GM23338 (cell line): Measurements from ENCODE around the gene TRAF3IP3. TPM values are rescaled to one million over a fixed set of nuclear protein-coding genes. Genes with fewer than 3 reads are reported as not detected.

Source experiments
- ATAC-seq: fragments of 200-7000 bp; cut with Tn5 transposase; 3 replicates; pipeline ENCODE4 v1.9.1; 2020
- DNase-seq: peaks from one replicate; pipeline ENCODE4 v3.0.0-alpha.2; 2015; ENCODE audit warnings: low spot score
- H2AFZ ChIP-seq: fragments of 200-600 bp; sonication (generic); 2 replicates; pipeline ENCODE4 v1.8.0; 2016; ENCODE audit warnings: antibody characterized with exemption, mild to moderate bottlenecking, moderate library complexity
- H3F3A ChIP-seq: fragments of 200-600 bp; sonication (generic); replicated peaks from 2 replicates; pipeline ENCODE4 v1.8.0; 2017; ENCODE audit warnings: antibody characterized with exemption, mixed run types, low read depth
- H3K27ac ChIP-seq: fragments of 200-600 bp; sonication (generic); 2 replicates; pipeline ENCODE4 v1.6.1; 2016; ENCODE audit warnings: low read depth
- H3K27me3 ChIP-seq: fragments of 200-600 bp; sonication (generic); 2 replicates; pipeline ENCODE4 v1.8.0; 2016; ENCODE audit warnings: mild to moderate bottlenecking, mixed run types, moderate library complexity; ENCODE audit not compliant: insufficient read depth
- H3K36me3 ChIP-seq: fragments of 200-600 bp; sonication (generic); 2 replicates; pipeline ENCODE4 v1.8.0; 2016; ENCODE audit warnings: mild to moderate bottlenecking; ENCODE audit not compliant: insufficient read depth
- H3K4me1 ChIP-seq: fragments of 200-600 bp; sonication (generic); 2 replicates; pipeline ENCODE4 v1.8.0; 2016; ENCODE audit warnings: mild to moderate bottlenecking, moderate library complexity; ENCODE audit not compliant: insufficient read depth
- H3K4me2 ChIP-seq: fragments of 200-600 bp; sonication (generic); 2 replicates; pipeline ENCODE4 v1.7.1; 2017; ENCODE audit warnings: mixed run types
- H3K4me3 ChIP-seq: fragments of 200-600 bp; sonication (generic); 2 replicates; pipeline ENCODE4 v1.6.1; 2016; ENCODE audit warnings: mixed run types
- H3K79me2 ChIP-seq: fragments of 200-600 bp; sonication (generic); replicated peaks from 2 replicates; pipeline ENCODE4 v1.8.0; 2017; ENCODE audit warnings: mild to moderate bottlenecking; ENCODE audit not compliant: insufficient read depth
- H3K9me2 ChIP-seq: fragments of 200-600 bp; sonication (generic); 2 replicates; pipeline ENCODE4 v1.8.0; 2017; ENCODE audit not compliant: insufficient read depth
- H4K20me1 ChIP-seq: fragments of 200-600 bp; sonication (generic); replicated peaks from 2 replicates; pipeline ENCODE4 v1.8.0; 2017; ENCODE audit warnings: mild to moderate bottlenecking; ENCODE audit not compliant: insufficient read depth
- H3K27ac Mint-ChIP-seq: 2 replicates; pipeline ENCODE4 v1.8.0; 2020; ENCODE audit warnings: inconsistent platforms, mild to moderate bottlenecking, moderate library complexity, mixed read lengths
- H3K27me3 Mint-ChIP-seq: 3 replicates; pipeline ENCODE4 v1.8.0; 2022; ENCODE audit warnings: low read depth, mild to moderate bottlenecking, moderate library complexity, mixed read lengths, inconsistent platforms; ENCODE audit not compliant: insufficient read depth, poor library complexity
- H3K36me3 Mint-ChIP-seq: 3 replicates; pipeline ENCODE4 v1.8.0; 2021; ENCODE audit warnings: low read depth, mild to moderate bottlenecking, inconsistent platforms, moderate library complexity, mixed read lengths
- H3K4me1 Mint-ChIP-seq: 3 replicates; pipeline ENCODE4 v1.8.0; 2020; ENCODE audit warnings: mild to moderate bottlenecking, inconsistent platforms, mixed read lengths
- H3K4me3 Mint-ChIP-seq: 3 replicates; pipeline ENCODE4 v1.8.0; 2021; ENCODE audit warnings: moderate library complexity, mild to moderate bottlenecking, inconsistent platforms, mixed read lengths
- H3K9me3 Mint-ChIP-seq: 3 replicates; pipeline ENCODE4 v1.8.0; 2020; ENCODE audit warnings: moderate library complexity, mild to moderate bottlenecking, inconsistent platforms, mixed read lengths
- CREB1 ChIP-seq: fragments of 250-450 bp; sonication (Bioruptor Pico); IDR thresholded peaks from 2 replicates; pipeline ENCODE4 v1.5.0; 2020; ENCODE audit warnings: low read depth, mild to moderate bottlenecking, moderate library complexity
- ETS1 ChIP-seq: IDR thresholded peaks from 2 replicates; pipeline ENCODE4 v1.6.1; 2016; ENCODE audit warnings: antibody characterized with exemption
- EZH2 ChIP-seq: fragments of 200-600 bp; sonication (generic); IDR thresholded peaks from one replicate; pipeline ENCODE4 v1.8.0; 2017; ENCODE audit warnings: antibody characterized with exemption, mild to moderate bottlenecking, low read depth; ENCODE audit not compliant: unreplicated experiment
- EZH2phosphoT487 ChIP-seq: fragments of 200-600 bp; sonication (generic); IDR thresholded peaks from one replicate; pipeline ENCODE4 v1.8.1; 2018; ENCODE audit warnings: antibody characterized with exemption; ENCODE audit not compliant: unreplicated experiment
- JUNB ChIP-seq: IDR thresholded peaks from one replicate; pipeline ENCODE4 v1.6.1; 2016; ENCODE audit warnings: antibody characterized with exemption; ENCODE audit not compliant: unreplicated experiment
- NANOG ChIP-seq: IDR thresholded peaks from 2 replicates; pipeline ENCODE4 v1.6.1; 2016; ENCODE audit warnings: antibody characterized with exemption, borderline replicate concordance
- POLR2AphosphoS5 ChIP-seq: IDR thresholded peaks from 2 replicates; pipeline ENCODE4 v1.6.1; 2016; ENCODE audit warnings: antibody characterized with exemption, low read depth
- REST ChIP-seq: IDR thresholded peaks from one replicate; pipeline ENCODE4 v1.6.1; 2018; ENCODE audit warnings: antibody characterized with exemption; ENCODE audit not compliant: unreplicated experiment
- STAT1 ChIP-seq: IDR thresholded peaks from one replicate; pipeline ENCODE4 v1.6.1; 2016; ENCODE audit warnings: antibody characterized with exemption; ENCODE audit not compliant: unreplicated experiment
- ZNF114 ChIP-seq: fragments of 250-450 bp; sonication (Bioruptor Pico); IDR thresholded peaks from 2 replicates; pipeline ENCODE4 v1.5.0; 2020; ENCODE audit warnings: mild to moderate bottlenecking, moderate library complexity
- ZNF331 ChIP-seq: fragments of 250-450 bp; sonication (Bioruptor Pico); IDR thresholded peaks from 2 replicates; pipeline ENCODE4 v1.5.0; 2020; ENCODE audit warnings: low read depth, mild to moderate bottlenecking, moderate library complexity
- ZNF462 ChIP-seq: fragments of 250-450 bp; sonication (Bioruptor Pico); IDR thresholded peaks from 2 replicates; pipeline ENCODE4 v1.5.0; 2020; ENCODE audit warnings: mild to moderate bottlenecking, moderate library complexity
- polyA plus RNA-seq: library from polyadenylated mRNA; unstranded; fragments of >200 nt; fragmentation: Nextera tagmentation; extraction: Ambion mirVana; gene quantifications from 2 replicates; pipeline ENCODE4 v1.2.1, GENCODE V29; 2016
- total RNA-seq: library from RNA; depleted of rRNA; stranded (reverse); fragments of >200 nt; shearing (Covaris generic); gene quantifications from 2 replicates; pipeline ENCODE4 v1.2.3, GENCODE V29; 2014
- TF ChIP-seq, protein P1 (sequence below), 2 experiments: fragments of 200-600 bp in 1 of 2; sonication (generic) in 1 of 2; conservative IDR thresholded peaks; 2 replicates each; pipeline versions ENCODE4 v1.5.1 to v1.6.1; 2016 to 2017; ENCODE audit warnings: antibody characterized with exemption in 2 of 2, low read depth in 2 of 2, mild to moderate bottlenecking in 2 of 2, moderate library complexity in 1 of 2

TRAF3IP3 gene
- total and polyA plus RNA-seq, 2 experiments from 2014 or later: not detected

DNA sequence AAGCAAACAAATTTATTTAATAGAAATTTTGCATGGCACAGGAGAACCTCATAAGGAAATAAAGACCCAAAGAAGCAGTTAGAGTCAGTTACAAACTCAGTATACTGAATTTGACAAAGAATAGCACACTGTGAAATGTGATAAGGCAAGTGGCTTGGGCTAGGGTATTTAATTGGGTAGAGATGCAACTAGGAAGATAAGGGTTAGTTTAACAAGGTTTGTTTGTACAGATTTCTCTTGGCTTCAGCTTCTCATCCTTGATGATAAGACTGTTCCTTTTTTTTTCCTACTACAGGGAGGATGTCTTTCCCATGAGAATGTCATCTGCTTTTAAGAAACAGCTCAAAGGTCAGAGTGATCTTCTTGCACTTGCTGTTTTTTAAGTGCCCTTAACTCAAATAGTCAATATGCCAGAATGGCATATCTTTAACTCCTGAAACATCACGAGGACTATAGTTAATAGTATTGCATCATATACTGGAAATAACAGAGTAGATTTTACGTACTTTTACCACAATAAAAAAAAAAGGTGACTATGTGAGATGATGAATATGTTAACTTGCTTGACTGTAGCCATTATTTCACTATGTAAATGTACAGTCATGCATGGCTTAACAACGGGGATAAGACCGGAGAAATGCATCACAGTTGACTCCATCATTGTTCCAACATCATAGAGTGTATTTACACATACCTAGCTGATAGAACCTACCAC, 9.2 kb upstream of the TRAF3IP3 start:
- Histone ChIP-seq H3K4me2 (peak overlapping the region; percentile 72; the same call in 1 of the 2 replicates), H3K4me3 (no peak overlapping the region), H2AFZ (no peak overlapping the region; the same call in 1 of the 2 replicates), H3K4me1 (peaks cover 4% of the 10 kb centered on the region; the same call in 1 of the 2 replicates), H3F3A (no peaks in the 10 kb centered on the region), H3K79me2 (no peaks in the 10 kb centered on the region), H3K27me3 (peaks cover 25% of the 10 kb centered on the region), H3K9me2 (no peaks in the 10 kb centered on the region), H3K36me3 (no peaks in the 10 kb centered on the region), H3K27ac (no peak overlapping the region), H4K20me1 (no peaks in the 10 kb centered on the region)
- H3K27me3 Mint-ChIP-seq: peaks cover 1% of the 10 kb centered on the region
- peaks cover 10% of the 10 kb centered on the region for H3K4me1 Mint-ChIP-seq
- no peak overlapping the region for H3K27ac Mint-ChIP-seq
- no peak for ATAC-seq
- TF ChIP-seq POLR2AphosphoS5: no peak
- TF ChIP-seq CREB1: no peak
- no peak for TF ChIP-seq JUNB
- no peak for TF ChIP-seq EZH2
- no peak for TF ChIP-seq ZNF331
- no peak for TF ChIP-seq ZNF114 (CRISPR knock-in tag)
- TF ChIP-seq, protein P1, sequence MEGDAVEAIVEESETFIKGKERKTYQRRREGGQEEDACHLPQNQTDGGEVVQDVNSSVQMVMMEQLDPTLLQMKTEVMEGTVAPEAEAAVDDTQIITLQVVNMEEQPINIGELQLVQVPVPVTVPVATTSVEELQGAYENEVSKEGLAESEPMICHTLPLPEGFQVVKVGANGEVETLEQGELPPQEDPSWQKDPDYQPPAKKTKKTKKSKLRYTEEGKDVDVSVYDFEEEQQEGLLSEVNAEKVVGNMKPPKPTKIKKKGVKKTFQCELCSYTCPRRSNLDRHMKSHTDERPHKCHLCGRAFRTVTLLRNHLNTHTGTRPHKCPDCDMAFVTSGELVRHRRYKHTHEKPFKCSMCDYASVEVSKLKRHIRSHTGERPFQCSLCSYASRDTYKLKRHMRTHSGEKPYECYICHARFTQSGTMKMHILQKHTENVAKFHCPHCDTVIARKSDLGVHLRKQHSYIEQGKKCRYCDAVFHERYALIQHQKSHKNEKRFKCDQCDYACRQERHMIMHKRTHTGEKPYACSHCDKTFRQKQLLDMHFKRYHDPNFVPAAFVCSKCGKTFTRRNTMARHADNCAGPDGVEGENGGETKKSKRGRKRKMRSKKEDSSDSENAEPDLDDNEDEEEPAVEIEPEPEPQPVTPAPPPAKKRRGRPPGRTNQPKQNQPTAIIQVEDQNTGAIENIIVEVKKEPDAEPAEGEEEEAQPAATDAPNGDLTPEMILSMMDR (conservative IDR thresholded peaks at IDR 0.05; ENCODE audit: low read depth in 2 of 2): no peak
- TF ChIP-seq EZH2phosphoT487: no peak
- no peak for TF ChIP-seq NANOG
- TF ChIP-seq ZNF462: no peak
- no peak for TF ChIP-seq STAT1
- TF ChIP-seq ETS1: no peak
- TF ChIP-seq REST: no peak
- no peak overlapping the region for H3K4me3 Mint-ChIP-seq
- no peaks in the 10 kb centered on the region for H3K36me3 Mint-ChIP-seq
- H3K9me3 Mint-ChIP-seq: no peaks in the 10 kb centered on the region
- DNase-seq: no peak
